HEK293 (cell line): ENCODE measurements around the gene ACR.

Experiments used
- TF ChIP-seq, protein P1 (sequence below): fragments of 450-650 bp; formaldehyde crosslinking; IDR thresholded peaks from 2 replicates; pipeline ENCODE4 v1.5.1; 2016; ENCODE audit warnings: missing biosample characterization, missing genetic modification characterization
- TF ChIP-seq, protein P2 (sequence below): fragments of 450-650 bp; formaldehyde crosslinking; IDR thresholded peaks from 2 replicates; pipeline ENCODE4 v1.5.1; 2016; ENCODE audit warnings: missing biosample characterization, missing genetic modification characterization

DNA sequence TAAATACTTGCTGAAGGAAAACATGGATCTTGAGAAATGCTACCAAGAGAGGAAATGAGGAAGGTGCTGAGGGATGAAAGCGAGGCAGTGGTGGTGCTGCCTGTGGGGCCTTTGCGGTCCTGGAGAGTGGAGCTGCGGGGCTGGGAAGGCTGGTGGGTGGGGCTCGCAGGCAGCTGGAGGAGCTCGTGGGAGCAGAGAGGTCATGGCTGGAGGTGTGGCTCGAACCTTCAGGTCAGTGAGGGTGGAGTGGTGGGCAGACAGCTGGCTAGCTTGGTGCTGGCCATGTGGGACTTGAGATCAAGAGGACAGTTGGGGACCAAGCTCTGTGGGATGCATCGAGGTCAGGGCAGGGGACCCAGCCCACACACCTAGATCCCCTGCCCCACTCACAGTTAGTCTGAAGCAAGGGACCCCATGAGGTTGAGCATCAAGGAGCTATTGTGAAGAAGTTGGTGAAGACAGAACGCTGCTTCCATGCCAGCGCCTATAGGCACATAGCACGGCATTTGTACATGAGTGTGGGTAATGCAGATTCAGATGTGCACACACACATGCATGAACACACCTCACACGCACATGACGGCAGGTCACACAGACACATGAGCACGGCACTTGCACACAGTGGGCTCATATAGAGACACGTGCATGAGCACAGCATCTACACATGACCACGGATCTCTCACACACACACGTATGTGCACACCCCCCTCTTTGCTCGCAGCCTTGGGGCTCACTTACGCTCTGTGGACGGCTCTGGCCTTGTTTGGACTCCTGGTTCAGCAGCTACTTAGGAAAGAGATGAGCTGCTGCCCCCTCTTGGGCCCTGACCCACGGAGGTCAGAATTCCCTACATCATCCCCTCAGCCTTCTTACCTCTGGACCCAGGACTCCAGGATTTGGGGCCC, 34.9 kb upstream of the ACR start:
- TF ChIP-seq, protein P1, sequence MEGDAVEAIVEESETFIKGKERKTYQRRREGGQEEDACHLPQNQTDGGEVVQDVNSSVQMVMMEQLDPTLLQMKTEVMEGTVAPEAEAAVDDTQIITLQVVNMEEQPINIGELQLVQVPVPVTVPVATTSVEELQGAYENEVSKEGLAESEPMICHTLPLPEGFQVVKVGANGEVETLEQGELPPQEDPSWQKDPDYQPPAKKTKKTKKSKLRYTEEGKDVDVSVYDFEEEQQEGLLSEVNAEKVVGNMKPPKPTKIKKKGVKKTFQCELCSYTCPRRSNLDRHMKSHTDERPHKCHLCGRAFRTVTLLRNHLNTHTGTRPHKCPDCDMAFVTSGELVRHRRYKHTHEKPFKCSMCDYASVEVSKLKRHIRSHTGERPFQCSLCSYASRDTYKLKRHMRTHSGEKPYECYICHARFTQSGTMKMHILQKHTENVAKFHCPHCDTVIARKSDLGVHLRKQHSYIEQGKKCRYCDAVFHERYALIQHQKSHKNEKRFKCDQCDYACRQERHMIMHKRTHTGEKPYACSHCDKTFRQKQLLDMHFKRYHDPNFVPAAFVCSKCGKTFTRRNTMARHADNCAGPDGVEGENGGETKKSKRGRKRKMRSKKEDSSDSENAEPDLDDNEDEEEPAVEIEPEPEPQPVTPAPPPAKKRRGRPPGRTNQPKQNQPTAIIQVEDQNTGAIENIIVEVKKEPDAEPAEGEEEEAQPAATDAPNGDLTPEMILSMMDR (tag by site-specific recombination): no peak
- TF ChIP-seq, protein P2, sequence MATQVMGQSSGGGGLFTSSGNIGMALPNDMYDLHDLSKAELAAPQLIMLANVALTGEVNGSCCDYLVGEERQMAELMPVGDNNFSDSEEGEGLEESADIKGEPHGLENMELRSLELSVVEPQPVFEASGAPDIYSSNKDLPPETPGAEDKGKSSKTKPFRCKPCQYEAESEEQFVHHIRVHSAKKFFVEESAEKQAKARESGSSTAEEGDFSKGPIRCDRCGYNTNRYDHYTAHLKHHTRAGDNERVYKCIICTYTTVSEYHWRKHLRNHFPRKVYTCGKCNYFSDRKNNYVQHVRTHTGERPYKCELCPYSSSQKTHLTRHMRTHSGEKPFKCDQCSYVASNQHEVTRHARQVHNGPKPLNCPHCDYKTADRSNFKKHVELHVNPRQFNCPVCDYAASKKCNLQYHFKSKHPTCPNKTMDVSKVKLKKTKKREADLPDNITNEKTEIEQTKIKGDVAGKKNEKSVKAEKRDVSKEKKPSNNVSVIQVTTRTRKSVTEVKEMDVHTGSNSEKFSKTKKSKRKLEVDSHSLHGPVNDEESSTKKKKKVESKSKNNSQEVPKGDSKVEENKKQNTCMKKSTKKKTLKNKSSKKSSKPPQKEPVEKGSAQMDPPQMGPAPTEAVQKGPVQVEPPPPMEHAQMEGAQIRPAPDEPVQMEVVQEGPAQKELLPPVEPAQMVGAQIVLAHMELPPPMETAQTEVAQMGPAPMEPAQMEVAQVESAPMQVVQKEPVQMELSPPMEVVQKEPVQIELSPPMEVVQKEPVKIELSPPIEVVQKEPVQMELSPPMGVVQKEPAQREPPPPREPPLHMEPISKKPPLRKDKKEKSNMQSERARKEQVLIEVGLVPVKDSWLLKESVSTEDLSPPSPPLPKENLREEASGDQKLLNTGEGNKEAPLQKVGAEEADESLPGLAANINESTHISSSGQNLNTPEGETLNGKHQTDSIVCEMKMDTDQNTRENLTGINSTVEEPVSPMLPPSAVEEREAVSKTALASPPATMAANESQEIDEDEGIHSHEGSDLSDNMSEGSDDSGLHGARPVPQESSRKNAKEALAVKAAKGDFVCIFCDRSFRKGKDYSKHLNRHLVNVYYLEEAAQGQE (tag by site-specific recombination): no peak
